ENCODE data around the gene TROAP. TPM values are rescaled to one million over a fixed set of nuclear protein-coding genes. Genes with fewer than 3 reads are reported as not detected.

The TROAP gene
- total and polyA plus RNA-seq, 9 of the 15 experiments (the other 6 are each of a cell fraction or from before 2014, with no cell fraction given): 46.4 to 171 (median 59.8) TPM

DNA sequence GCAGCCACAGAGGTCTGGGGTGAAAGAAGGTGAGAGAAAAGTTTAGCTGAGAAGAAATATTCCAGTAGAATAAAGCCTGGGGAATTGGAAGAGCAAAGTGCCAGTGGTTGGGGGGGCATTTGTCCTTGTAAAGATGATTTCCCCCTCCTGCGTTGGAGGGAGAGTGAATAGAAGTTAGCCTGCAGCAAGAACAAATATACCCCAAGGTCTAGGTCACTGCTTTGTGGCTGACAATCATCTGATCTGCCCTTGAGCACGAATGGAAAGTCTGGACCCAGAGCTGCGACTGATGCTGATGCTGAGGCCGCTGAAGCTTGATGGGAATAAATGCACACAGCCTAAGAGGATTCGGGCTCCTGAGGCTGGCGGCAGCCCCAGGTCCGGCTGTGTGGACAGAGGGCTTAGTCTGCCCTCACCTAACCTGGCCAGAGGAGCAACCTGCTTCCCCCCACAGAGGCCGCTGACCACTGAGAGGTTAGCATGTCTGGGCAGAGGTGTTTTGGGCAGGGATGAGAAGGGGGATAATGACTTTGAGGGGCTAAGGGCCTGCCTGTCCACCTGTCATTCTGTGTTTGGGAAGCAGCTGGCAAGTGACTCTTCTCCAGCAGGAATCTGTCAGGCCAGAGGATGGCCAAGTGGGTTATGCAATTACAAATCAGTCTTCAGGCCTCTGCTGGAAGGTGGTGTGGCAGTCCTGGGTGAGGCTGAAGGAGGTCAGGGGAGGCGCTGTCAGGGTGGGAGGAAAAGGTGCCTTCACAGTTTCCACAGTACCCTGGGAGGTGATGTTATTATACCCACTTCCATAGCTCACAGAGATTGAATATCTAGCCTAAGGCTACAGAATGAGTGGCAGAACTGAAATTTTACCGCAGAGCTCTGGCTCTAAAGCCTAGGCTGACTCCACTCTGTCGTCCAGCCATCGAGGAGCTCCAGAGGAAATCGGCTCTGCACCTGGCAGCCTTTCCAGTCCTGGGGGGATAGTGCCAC is 46.5 kb upstream of the TROAP start:
- Histone ChIP-seq H2AFZ (ENCODE audit: low read depth, low read length) (no peak overlapping the region), H3K79me2 (ENCODE audit: control insufficient read depth, insufficient read depth, low read length) (no peaks in the 10 kb centered on the region), H3K4me1 (replicated peaks in 1 of 2; ENCODE audit: control insufficient read depth in 2 of 2, insufficient read depth in 2 of 2, low read length in 2 of 2) (peaks cover 5 to 8% of the 10 kb centered on the region in 2 experiments; a peak in 3 of 5 replicates), H3K4me3 (no peak overlapping the region), H4K20me1 (replicated peaks; ENCODE audit: control insufficient read depth, insufficient read depth, low read length) (peaks cover 20% of the 10 kb centered on the region), H3K36me3 (ENCODE audit: control insufficient read depth, insufficient read depth, low read length) (peaks cover 21% of the 10 kb centered on the region), H3K4me2 (ENCODE audit: insufficient read depth, low read length) (no peak overlapping the region), H3K27me3 (ENCODE audit: control insufficient read depth in 2 of 2, insufficient read depth in 2 of 2, low read length in 2 of 2) (no peaks in the 10 kb centered on the region), H3K9me1 (ENCODE audit: control insufficient read depth, insufficient read depth, low read length) (no peaks in the 10 kb centered on the region), H3K27ac (ENCODE audit: extremely low read depth, low read depth, low read length) (no peak overlapping the region), H3K9me3 (replicated peaks; ENCODE audit: control insufficient read depth, insufficient read depth, low read depth, low read length) (no peaks in the 10 kb centered on the region), H3K9ac (ENCODE audit: insufficient read depth in 1 of 2, low read depth in 2 of 2, low read length in 2 of 2) (peak overlapping the region in 1 of 2 experiments; percentile 64; a peak in 2 of 4 replicates)
- WGBS (ENCODE audit: insufficient coverage, low coverage, missing lambda C conversion rate): 56% methylated on average over 13 of the region's 13 CpGs
- no TSS peak for BruUV-seq (replicated peaks)
- FAIRE-seq: no peak
- DNase-seq (ENCODE audit: extremely low read depth in 1 of 4, low spot score in 3 of 4): no peak
- in situ Hi-C loops (cut with MboI) (no loop called here), intact Hi-C loops (cut with micrococcal nuclease) (no loop called here)
- CTCF ChIA-PET (ENCODE audit: low intra/inter-chr PET ratio): no interaction called here
- POLR2A ChIA-PET: interaction anchor here (0.5 to 7.5 kb wide), 10 partner anchors 9 to 146 kb away, joined by 3 to 141 read pairs (median 4); partner anchors contain the start of genes PRPH, TUBA1B and TUBA1C
- no peak for ATAC-seq
- TF ChIP-seq, protein P1, sequence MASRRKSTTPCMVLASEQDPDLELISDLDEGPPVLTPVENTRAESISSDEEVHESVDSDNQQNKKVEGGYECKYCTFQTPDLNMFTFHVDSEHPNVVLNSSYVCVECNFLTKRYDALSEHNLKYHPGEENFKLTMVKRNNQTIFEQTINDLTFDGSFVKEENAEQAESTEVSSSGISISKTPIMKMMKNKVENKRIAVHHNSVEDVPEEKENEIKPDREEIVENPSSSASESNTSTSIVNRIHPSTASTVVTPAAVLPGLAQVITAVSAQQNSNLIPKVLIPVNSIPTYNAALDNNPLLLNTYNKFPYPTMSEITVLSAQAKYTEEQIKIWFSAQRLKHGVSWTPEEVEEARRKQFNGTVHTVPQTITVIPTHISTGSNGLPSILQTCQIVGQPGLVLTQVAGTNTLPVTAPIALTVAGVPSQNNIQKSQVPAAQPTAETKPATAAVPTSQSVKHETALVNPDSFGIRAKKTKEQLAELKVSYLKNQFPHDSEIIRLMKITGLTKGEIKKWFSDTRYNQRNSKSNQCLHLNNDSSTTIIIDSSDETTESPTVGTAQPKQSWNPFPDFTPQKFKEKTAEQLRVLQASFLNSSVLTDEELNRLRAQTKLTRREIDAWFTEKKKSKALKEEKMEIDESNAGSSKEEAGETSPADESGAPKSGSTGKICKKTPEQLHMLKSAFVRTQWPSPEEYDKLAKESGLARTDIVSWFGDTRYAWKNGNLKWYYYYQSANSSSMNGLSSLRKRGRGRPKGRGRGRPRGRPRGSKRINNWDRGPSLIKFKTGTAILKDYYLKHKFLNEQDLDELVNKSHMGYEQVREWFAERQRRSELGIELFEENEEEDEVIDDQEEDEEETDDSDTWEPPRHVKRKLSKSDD (conservative IDR thresholded peaks at IDR 0.05; ENCODE audit: low read length): no peak
- no peak for TF ChIP-seq GATAD2B (IDR thresholded peaks at IDR 0.05; ENCODE audit: borderline replicate concordance)
- TF ChIP-seq, protein P2, sequence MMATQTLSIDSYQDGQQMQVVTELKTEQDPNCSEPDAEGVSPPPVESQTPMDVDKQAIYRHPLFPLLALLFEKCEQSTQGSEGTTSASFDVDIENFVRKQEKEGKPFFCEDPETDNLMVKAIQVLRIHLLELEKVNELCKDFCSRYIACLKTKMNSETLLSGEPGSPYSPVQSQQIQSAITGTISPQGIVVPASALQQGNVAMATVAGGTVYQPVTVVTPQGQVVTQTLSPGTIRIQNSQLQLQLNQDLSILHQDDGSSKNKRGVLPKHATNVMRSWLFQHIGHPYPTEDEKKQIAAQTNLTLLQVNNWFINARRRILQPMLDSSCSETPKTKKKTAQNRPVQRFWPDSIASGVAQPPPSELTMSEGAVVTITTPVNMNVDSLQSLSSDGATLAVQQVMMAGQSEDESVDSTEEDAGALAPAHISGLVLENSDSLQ (IDR thresholded peaks at IDR 0.05): no peak
- TF ChIP-seq, protein P3, sequence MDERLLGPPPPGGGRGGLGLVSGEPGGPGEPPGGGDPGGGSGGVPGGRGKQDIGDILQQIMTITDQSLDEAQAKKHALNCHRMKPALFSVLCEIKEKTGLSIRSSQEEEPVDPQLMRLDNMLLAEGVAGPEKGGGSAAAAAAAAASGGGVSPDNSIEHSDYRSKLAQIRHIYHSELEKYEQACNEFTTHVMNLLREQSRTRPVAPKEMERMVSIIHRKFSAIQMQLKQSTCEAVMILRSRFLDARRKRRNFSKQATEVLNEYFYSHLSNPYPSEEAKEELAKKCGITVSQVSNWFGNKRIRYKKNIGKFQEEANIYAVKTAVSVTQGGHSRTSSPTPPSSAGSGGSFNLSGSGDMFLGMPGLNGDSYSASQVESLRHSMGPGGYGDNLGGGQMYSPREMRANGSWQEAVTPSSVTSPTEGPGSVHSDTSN (CRISPR knock-in tag; IDR thresholded peaks at IDR 0.05; ENCODE audit: low read depth): no peak
- TF ChIP-seq, protein P3 (tag; conservative IDR thresholded peaks at IDR 0.05; ENCODE audit: low read depth): no peak
- no peak for TF ChIP-seq RAD21 (CRISPR knock-in tag; conservative IDR thresholded peaks at IDR 0.05 in 1 of 2, IDR thresholded peaks at IDR 0.05 in 1 of 2)
- no peak for TF ChIP-seq KHSRP (IDR thresholded peaks at IDR 0.05)
- TF ChIP-seq, protein P4, sequence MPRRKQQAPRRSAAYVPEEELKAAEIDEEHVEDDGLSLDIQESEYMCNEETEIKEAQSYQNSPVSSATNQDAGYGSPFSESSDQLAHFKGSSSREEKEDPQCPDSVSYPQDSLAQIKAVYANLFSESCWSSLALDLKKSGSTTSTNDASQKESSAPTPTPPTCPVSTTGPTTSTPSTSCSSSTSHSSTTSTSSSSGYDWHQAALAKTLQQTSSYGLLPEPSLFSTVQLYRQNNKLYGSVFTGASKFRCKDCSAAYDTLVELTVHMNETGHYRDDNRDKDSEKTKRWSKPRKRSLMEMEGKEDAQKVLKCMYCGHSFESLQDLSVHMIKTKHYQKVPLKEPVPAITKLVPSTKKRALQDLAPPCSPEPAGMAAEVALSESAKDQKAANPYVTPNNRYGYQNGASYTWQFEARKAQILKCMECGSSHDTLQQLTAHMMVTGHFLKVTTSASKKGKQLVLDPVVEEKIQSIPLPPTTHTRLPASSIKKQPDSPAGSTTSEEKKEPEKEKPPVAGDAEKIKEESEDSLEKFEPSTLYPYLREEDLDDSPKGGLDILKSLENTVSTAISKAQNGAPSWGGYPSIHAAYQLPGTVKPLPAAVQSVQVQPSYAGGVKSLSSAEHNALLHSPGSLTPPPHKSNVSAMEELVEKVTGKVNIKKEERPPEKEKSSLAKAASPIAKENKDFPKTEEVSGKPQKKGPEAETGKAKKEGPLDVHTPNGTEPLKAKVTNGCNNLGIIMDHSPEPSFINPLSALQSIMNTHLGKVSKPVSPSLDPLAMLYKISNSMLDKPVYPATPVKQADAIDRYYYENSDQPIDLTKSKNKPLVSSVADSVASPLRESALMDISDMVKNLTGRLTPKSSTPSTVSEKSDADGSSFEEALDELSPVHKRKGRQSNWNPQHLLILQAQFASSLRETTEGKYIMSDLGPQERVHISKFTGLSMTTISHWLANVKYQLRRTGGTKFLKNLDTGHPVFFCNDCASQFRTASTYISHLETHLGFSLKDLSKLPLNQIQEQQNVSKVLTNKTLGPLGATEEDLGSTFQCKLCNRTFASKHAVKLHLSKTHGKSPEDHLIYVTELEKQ (CRISPR knock-in tag; IDR thresholded peaks at IDR 0.05): no peak
- no peak for TF ChIP-seq ZFPM2 (CRISPR knock-in tag; IDR thresholded peaks at IDR 0.05)

Data from K562 (cell line).